Tracheal epithelial cell (primary cell): Measurements from ENCODE around the gene ACTMAP. TPM values are rescaled to one million over a fixed set of nuclear protein-coding genes. Genes with fewer than 3 reads are reported as not detected.

Experiments used
- total RNA-seq: library from RNA; depleted of rRNA; stranded (reverse); fragments of >200 nt; gene quantifications from 2 replicates; pipeline ENCODE4 v1.2.1, GENCODE V29; 2014

ACTMAP gene, protein sequence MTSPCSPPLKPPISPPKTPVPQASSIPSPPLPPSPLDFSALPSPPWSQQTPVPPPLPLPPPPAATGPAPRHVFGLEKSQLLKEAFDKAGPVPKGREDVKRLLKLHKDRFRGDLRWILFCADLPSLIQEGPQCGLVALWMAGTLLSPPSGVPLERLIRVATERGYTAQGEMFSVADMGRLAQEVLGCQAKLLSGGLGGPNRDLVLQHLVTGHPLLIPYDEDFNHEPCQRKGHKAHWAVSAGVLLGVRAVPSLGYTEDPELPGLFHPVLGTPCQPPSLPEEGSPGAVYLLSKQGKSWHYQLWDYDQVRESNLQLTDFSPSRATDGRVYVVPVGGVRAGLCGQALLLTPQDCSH
- 0.24 and 0.43 TPM in 2 replicates for total RNA-seq

DNA sequence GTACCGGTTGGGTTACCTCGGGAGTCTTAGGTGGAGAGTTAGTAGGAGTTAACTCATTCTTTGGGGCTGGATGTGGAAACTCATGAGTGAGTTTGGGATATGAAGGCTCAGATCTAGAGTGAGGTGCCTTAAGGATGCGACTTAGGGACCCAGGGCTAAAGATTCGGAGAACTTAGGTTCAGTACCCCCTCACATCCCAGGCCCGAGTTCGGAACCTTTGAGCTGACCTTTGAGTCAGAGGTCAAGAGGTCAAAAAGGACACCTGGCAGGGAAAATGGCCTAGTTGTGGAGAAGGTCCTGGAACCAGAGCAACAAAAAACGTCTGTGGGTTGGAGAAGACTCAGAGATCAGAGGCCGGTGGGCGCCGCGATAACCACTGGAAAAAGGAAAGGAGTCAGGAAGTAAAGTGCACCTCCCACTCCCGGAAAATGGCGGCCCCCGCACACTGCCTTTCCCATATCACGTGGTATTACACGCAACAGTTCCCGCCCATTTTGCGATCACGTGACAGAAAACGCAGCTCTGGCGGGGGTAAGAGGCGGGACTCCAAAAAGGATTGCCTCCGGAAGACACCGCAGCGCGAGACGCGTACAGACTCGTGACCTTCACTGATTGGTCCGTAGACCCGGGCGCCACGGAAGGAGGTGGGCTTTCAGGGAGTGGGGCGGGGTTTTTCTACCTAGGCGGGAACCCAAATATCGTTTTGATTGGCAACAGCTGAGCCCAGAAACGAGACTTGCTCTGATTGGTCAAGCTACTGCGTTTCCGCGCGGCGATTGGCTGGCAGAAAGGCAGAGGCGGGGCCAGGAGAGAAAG is at the start of gene ACTMAP:
Gene ACTMAP, minus strand, starts transcription at position 420 of the 816 bp plus-strand sequence. CDS start 674 bp downstream, outside the sequence.

DNA sequence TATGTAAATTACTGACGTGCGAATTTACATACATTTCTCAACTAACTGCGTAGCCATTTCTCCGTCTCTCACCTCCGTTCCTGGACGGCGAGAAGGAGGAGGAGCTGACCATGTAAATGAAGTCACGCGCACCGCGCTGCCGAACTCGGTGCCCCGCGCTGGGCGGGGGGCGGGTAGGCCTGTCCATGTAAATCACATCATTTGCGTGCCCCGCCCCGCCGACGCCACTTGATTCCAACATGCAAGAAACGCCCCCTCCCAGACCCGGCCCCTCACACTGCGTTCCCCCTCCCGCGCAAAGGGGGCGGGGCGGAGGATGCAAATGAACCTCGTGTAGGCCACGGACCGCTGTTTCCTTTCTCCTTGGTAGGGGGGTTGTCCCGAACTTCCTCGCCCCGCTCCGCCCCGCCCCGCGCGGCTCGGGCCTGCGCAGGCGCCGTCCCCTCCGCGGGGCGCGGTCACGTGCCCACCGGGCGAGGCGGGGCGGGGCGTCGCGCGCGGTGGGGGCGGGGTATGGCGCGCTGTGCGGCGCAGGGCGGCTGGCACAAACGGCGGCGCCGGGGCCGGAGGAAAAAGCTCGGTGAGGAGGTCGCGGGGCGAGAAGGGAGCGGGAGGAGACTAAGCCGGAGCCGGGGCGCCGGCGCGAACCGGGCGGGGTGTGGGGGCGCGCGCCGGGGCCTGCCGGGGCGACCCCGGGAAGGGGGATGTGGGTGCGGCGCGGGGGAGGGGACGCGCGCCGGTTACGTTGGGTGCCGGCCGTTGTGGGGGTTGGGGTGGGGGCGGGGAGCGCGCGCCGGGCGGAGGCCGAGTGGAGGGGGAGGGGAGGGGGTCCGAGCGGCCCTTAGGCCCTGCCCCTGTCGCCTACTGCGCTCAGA is 48.6 kb upstream of the ACTMAP start, which contains the start of gene EGLN2:
Gene EGLN2, plus strand, starts transcription at position 509 of the 875 bp plus-strand sequence. CDS start 1,382 bp downstream, outside the sequence.

DNA sequence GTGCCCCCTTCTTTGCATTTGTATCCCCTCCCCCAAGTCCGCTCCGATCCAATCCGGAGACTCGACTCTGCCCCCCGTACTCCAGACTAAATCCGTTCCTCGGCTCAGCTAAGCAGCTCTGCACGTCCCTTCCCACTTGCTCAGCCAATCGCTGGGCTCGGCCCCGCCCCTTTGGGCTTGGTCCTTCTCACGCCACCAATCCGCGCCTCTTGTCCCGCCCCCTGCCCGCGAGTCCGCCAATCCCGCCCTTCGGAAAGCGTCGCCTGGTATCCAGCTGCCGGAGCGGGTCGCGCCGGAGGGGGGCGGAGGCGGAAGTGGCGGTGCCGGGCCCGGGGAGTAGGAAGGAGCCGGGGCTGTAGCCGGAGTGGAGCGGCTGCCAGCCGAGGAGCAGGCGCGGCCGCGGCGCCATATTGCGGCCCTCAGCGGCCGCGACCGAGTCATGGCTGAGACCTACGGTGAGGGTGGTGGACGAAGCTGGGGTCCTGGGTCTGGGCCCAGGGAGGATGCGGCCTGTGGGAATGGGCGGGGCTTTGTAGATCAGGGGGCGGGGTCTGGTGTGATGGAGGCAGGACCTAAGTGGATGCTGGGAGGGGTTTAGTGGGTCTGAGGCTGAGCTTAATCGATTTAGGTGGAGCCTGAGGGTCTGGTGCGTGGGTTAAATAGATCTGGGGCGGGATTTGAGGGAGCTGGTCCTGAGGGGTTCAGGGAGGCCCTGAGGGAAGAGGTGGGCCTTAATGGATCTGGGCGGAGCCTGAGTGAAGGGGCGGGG is 27.8 kb upstream of the ACTMAP start, which contains the start of gene RAB4B:
Gene RAB4B, plus strand, starts transcription at position 311 of the 769 bp plus-strand sequence. Its CDS starts 129 bp downstream, at position 440.

DNA sequence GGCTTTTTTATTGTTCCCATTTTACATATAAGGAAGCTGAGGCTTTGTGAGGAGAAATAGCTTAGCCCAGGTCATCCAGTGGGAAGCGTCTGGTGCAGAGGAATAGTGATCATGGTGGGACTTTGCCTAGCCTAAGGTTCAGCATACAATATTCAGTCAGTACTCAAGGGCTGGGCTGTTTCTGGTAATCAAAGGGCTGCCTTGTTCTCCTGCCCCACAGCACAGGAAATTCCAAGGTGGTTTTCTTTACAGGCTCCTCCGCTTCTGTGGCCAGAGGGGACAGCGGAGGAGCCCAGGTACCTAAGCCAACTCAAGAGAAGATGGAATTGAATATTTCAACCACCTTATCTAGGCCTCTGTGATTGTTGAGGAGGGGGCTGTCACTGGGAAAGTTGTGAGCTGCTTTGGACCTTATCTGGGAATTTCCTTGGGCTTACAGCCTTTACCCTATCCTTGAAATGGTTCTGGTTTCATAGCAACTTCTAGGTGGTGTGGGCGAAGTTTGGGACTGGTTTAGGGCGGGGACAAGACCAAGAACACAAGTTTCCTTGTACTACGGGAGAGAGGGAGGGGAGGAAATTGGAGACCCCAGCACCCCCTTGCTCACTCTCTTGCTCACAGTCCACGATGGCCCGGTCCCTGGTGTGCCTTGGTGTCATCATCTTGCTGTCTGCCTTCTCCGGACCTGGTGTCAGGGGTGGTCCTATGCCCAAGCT is 24.8 kb upstream of the ACTMAP start, which contains the start of gene MIA:
Gene MIA, plus strand, starts transcription at position 606 of the 716 bp plus-strand sequence. Its CDS starts 22 bp downstream, at position 628.

DNA sequence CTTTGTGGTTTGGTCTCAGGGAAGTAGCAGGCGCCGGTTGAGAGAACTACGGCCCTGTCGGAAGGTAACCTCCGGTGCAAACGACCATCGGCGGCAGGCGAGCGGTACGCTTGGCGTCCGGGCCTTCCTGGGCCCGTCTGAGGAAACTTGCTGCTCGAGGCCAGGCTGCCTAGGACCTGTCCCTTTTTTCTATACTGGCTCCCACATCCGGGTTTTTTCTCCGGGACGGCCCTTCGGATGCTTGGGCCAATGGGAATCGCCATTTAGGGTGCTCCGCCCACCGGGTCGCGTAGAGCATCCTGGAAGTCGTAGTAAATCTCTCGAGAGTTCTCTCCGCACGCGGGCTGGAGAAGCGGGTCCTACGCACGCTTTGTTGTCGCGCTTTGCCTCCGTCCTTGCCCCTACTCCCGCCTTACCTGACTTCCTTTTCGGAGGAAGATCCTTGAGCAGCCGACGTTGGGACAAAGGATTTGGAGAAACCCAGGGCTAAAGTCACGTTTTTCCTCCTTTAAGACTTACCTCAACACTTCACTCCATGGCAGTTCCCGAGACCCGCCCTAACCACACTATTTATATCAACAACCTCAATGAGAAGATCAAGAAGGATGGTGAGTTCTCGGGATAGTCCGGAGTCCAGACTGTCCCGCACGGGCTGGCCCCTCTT is 729 bp upstream of the ACTMAP start, which contains the start of gene SNRPA:
Gene SNRPA, plus strand, starts transcription at position 330 of the 664 bp plus-strand sequence. Its CDS starts 206 bp downstream, at position 536.

DNA sequence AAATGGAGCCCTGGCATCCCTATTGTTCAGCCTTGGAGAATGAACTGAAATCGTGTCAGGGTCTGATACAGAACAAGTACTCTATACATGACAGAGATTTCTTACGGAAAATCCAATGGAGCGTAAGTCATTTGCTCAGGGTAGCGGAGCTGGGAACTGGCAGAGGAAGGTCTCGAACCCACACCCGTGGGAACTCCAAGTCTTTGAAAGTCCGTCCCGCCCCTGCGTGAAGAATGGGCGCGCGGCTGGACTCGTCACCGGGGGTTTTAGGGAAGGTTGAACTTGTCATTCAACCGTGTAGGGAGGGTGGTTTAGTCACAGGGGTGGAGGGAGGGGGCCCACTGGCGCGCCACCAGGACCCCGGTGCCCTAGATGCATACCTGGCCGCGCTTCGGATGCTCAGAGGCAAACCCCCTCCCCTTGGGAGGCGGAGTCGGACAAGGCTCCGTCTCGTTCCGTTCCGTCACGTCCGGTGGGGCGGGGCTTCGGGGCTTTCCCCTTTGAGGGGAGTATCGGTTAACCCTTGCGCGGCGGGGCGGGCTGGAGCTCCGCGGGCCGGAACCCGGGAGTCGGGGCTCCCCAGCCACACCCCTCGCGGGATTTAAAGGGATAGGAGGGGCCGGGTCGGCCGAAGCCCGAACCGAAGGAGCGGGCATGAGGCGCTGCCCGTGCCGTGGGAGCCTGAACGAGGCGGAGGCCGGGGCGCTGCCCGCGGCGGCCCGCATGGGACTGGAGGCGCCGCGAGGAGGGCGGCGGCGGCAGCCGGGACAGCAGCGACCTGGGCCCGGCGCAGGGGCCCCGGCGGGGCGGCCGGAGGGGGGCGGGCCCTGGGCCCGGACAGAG is 33.6 kb downstream of the ACTMAP start, which contains the start of the genes COQ8B and ITPKC:
Gene COQ8B, minus strand, starts transcription at position 405 of the 843 bp plus-strand sequence. CDS start 2,254 bp downstream, outside the sequence.
Gene ITPKC, plus strand, starts transcription at position 631 of the 843 bp plus-strand sequence. Its CDS starts 24 bp downstream, at position 655.

Other genes with a start within 250 kb of the ACTMAP start
- gene SHKBP1, start 173.6 kb downstream of the ACTMAP start, total RNA-seq = 22.9 and 32.4 TPM in 2 replicates
- 29.4 and 38.4 TPM in 2 replicates for gene LTBP4, start 149.1 kb downstream of the ACTMAP start, total RNA-seq
- gene NUMBL, start 59.8 kb downstream of the ACTMAP start, total RNA-seq = 13.9 and 16.9 TPM in 2 replicates
- 21.4 and 26.9 TPM in 2 replicates for gene COQ8B, start 33.6 kb downstream of the ACTMAP start, total RNA-seq
- 35.0 and 46.0 TPM in 2 replicates for gene ITPKC, start 33.4 kb downstream of the ACTMAP start, total RNA-seq
- gene SNRPA, start 726 bp upstream of the ACTMAP start, total RNA-seq = 15.9 and 18.3 TPM in 2 replicates
- gene MIA, start 25.0 kb upstream of the ACTMAP start, total RNA-seq = 0.24 and 0.64 TPM in 2 replicates
- gene RAB4B, start 27.8 kb upstream of the ACTMAP start, total RNA-seq = 5.3 and 8.0 TPM in 2 replicates
- 55.4 and 67.5 TPM in 2 replicates for gene EGLN2, start 48.7 kb upstream of the ACTMAP start, total RNA-seq
- gene CYP2A6, start 100.0 kb upstream of the ACTMAP start, total RNA-seq = not detected in 2 replicates
- gene CYP2A7, start 131.8 kb upstream of the ACTMAP start, total RNA-seq = not detected in 2 replicates
- under 0.01 TPM in 1 of 2 replicates, not detected in the other for gene CYP2B6, start 240.8 kb upstream of the ACTMAP start, total RNA-seq